Mammary epithelial cell (primary cell): Measurements from ENCODE around the gene MAOB.

Experiments
- EZH2 ChIP-seq: IDR thresholded peaks from 2 replicates; pipeline ENCODE4 v1.6.1; 2012; ENCODE audit warnings: low read length, inconsistent platforms, borderline replicate concordance
- TF ChIP-seq, protein P1 (sequence below), 2 donors: IDR thresholded peaks in 1 of 2; conservative IDR thresholded peaks in 1 of 2; 2 replicates each; pipeline ENCODE4 v1.5.1; 2011 to 2012; ENCODE audit warnings: inconsistent platforms in 2 of 2, low read length in 2 of 2, mild to moderate bottlenecking in 2 of 2, control low read depth in 1 of 2, low read depth in 1 of 2; ENCODE audit not compliant: insufficient read depth in 1 of 2; ENCODE audit errors: extremely low read depth in 1 of 2

- no peak for TF ChIP-seq EZH2
- TF ChIP-seq, protein P1, sequence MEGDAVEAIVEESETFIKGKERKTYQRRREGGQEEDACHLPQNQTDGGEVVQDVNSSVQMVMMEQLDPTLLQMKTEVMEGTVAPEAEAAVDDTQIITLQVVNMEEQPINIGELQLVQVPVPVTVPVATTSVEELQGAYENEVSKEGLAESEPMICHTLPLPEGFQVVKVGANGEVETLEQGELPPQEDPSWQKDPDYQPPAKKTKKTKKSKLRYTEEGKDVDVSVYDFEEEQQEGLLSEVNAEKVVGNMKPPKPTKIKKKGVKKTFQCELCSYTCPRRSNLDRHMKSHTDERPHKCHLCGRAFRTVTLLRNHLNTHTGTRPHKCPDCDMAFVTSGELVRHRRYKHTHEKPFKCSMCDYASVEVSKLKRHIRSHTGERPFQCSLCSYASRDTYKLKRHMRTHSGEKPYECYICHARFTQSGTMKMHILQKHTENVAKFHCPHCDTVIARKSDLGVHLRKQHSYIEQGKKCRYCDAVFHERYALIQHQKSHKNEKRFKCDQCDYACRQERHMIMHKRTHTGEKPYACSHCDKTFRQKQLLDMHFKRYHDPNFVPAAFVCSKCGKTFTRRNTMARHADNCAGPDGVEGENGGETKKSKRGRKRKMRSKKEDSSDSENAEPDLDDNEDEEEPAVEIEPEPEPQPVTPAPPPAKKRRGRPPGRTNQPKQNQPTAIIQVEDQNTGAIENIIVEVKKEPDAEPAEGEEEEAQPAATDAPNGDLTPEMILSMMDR (conservative IDR thresholded peaks at IDR 0.05 in 1 of 2, IDR thresholded peaks at IDR 0.05 in 1 of 2; ENCODE audit: extremely low read depth in 1 of 2, insufficient read depth in 1 of 2, low read depth in 1 of 2, low read length in 2 of 2), result no peak
Measured at GRCh38 chrX:43865791-43866190, 16.5 kb downstream of the MAOB start.
